Smooth muscle cell (in vitro differentiated cells): ENCODE data around the gene GDF15. TPM values are rescaled to one million over a fixed set of nuclear protein-coding genes. Genes with fewer than 3 reads are reported as not detected.

Experiments used
- DNase-seq: peaks from one replicate; lab custom pipeline; 2025; ENCODE audit not compliant: unreplicated experiment; lab: John Stamatoyannopoulos, UW
- H2AFZ ChIP-seq: fragments of 200-600 bp; sonication (generic); 2 replicates; pipeline ENCODE4 v1.6.0; 2016; ENCODE audit warnings: antibody characterized with exemption, low read depth, mild to moderate bottlenecking
- H3F3A ChIP-seq: fragments of 200-600 bp; sonication (generic); 2 replicates; pipeline ENCODE4 v1.6.0; 2017; ENCODE audit warnings: antibody characterized with exemption, low read depth
- H3K27ac ChIP-seq: fragments of 200-600 bp; sonication (generic); 2 replicates; pipeline ENCODE4 v1.5.1; 2016; ENCODE audit warnings: low read depth, mild to moderate bottlenecking
- H3K27me3 ChIP-seq: fragments of 200-600 bp; sonication (generic); 2 replicates; pipeline ENCODE4 v1.6.1; 2016; ENCODE audit warnings: low read depth, mild to moderate bottlenecking
- H3K36me3 ChIP-seq: fragments of 200-600 bp; sonication (generic); 2 replicates; pipeline ENCODE4 v1.5.1; 2016; ENCODE audit warnings: low read depth
- H3K4me1 ChIP-seq: fragments of 200-600 bp; sonication (generic); 2 replicates; pipeline ENCODE4 v1.5.1; 2016; ENCODE audit warnings: low read depth
- H3K4me2 ChIP-seq: fragments of 200-600 bp; sonication (generic); 2 replicates; pipeline ENCODE4 v1.6.0; 2016; ENCODE audit warnings: mild to moderate bottlenecking
- H3K4me3 ChIP-seq: fragments of 200-600 bp; sonication (generic); 2 replicates; pipeline ENCODE4 v1.5.1; 2016; ENCODE audit warnings: mild to moderate bottlenecking
- H3K79me2 ChIP-seq: fragments of 200-600 bp; sonication (generic); 2 replicates; pipeline ENCODE4 v1.6.0; 2016; ENCODE audit warnings: low read depth, mild to moderate bottlenecking
- H3K9ac ChIP-seq: fragments of 200-600 bp; sonication (generic); 2 replicates; pipeline ENCODE4 v1.6.0; 2016; ENCODE audit warnings: low read depth
- H3K9me3 ChIP-seq: fragments of 200-600 bp; sonication (generic); replicated peaks from 2 replicates; pipeline ENCODE4 v1.5.1; 2016; ENCODE audit warnings: low read depth
- H4K20me1 ChIP-seq: fragments of 200-600 bp; sonication (generic); 2 replicates; pipeline ENCODE4 v1.6.0; 2016; ENCODE audit warnings: low read depth
- CTCF ChIP-seq: fragments of 200-600 bp; sonication (generic); IDR thresholded peaks from 2 replicates; pipeline ENCODE4 v1.5.1; 2017; ENCODE audit warnings: borderline replicate concordance, mild to moderate bottlenecking, antibody characterized with exemption; ENCODE audit not compliant: insufficient read depth, poor library complexity, severe bottlenecking
- WGBS: methylation state at CpG from one replicate; pipeline ENCODE4 v1.1.7; 2016; ENCODE audit warnings: low lambda C conversion rate; 5-methylcytosine and 5-hydroxymethylcytosine counted together
- polyA plus RNA-seq: library from polyadenylated mRNA; unstranded; fragments of >200 nt; fragmentation: Nextera tagmentation; extraction: Ambion mirVana; gene quantifications from 2 replicates; pipeline ENCODE4 v1.2.1, GENCODE V29; 2016
- total RNA-seq: library from RNA; depleted of rRNA; stranded (reverse); fragments of >200 nt; gene quantifications from 2 replicates; pipeline ENCODE4 v1.2.3, GENCODE V29; 2014

Gene GDF15
- total and polyA plus RNA-seq, 2 experiments from 2014 or later: 30.9 to 42.8 TPM

- Histone ChIP-seq H3K4me3 (peak overlapping the region; percentile 52), H3K9ac (peak overlapping the region; percentile 53), H3F3A (peaks cover 7% of the 10 kb centered on the region), H3K9me3 (no peaks in the 10 kb centered on the region), H4K20me1 (peaks cover 49% of the 10 kb centered on the region), H2AFZ (no peak overlapping the region), H3K4me1 (peaks cover 25% of the 10 kb centered on the region), H3K27me3 (no peaks in the 10 kb centered on the region), H3K36me3 (no peaks in the 10 kb centered on the region), H3K27ac (no peak overlapping the region), H3K79me2 (peaks cover 36% of the 10 kb centered on the region), H3K4me2 (peak overlapping the region; percentile 82)
- no peak for DNase-seq
- no peak for TF ChIP-seq CTCF
- 8% methylated on average over 34 of the region's 97 CpGs for WGBS
Measured at GRCh38 chr19:18419699-18420460, 33.9 kb downstream of the GDF15 start.

- WGBS: 73% methylated on average over 2 of the region's 2 CpGs
- Histone ChIP-seq H3K4me1 (peaks cover 25% of the 10 kb centered on the region), H3K27ac (no peak overlapping the region), H3K4me3 (no peak overlapping the region), H3K9ac (no peak overlapping the region), H3K27me3 (no peaks in the 10 kb centered on the region), H3K36me3 (no peaks in the 10 kb centered on the region), H2AFZ (no peak overlapping the region), H4K20me1 (peaks cover 58% of the 10 kb centered on the region), H3F3A (peaks cover 7% of the 10 kb centered on the region), H3K4me2 (peak overlapping the region; percentile 82), H3K79me2 (peaks cover 37% of the 10 kb centered on the region), H3K9me3 (no peaks in the 10 kb centered on the region)
- no peak for TF ChIP-seq CTCF
- no peak for DNase-seq
Measured at GRCh38 chr19:18420930-18421329, 35.0 kb downstream of the GDF15 start.

GRCh38 chr19:18421371-18421959, 35.5 kb downstream of the GDF15 start:
- no peaks in the 10 kb centered on the region for H3K27me3 ChIP-seq
- H4K20me1 ChIP-seq: peaks cover 63% of the 10 kb centered on the region
- peaks cover 25% of the 10 kb centered on the region for H3K4me1 ChIP-seq
- peaks cover 7% of the 10 kb centered on the region for H3F3A ChIP-seq
- H2AFZ ChIP-seq: no peak overlapping the region
- 94% methylated on average over 12 of the region's 12 CpGs for WGBS
- H3K9me3 ChIP-seq: no peaks in the 10 kb centered on the region
- DNase-seq: no peak
- H3K79me2 ChIP-seq: peaks cover 37% of the 10 kb centered on the region
- no peak for TF ChIP-seq CTCF
- no peak overlapping the region for H3K4me2 ChIP-seq
- no peak overlapping the region for H3K4me3 ChIP-seq
- no peaks in the 10 kb centered on the region for H3K36me3 ChIP-seq
- no peak overlapping the region for H3K27ac ChIP-seq
- H3K9ac ChIP-seq: no peak overlapping the region
